ENCODE measurements around the gene C1QTNF8. TPM values are rescaled to one million over a fixed set of nuclear protein-coding genes. Genes with fewer than 3 reads are reported as not detected.

The C1QTNF8 gene
- total RNA-seq, 1 experiment from 2014 or later, result not detected

DNA sequence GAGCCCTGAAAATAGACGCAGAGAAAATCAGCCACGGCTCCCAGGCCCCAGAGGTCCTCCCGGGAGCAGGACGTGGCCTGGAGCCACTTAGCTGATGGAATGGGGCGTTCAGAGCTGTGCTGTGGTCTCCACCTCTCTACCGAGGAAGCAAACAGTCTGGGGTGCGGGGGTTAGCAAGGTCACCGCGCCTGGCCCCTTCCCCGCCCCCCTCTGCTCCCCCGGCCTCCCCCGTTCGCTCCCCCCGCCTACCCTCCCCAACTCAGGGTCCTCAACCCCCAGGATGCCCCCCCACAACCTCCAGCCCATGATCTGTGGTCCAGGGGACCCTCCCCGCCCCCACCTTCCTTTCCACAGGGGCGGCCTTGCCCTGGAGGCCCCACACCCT lies 20.6 kb upstream of the C1QTNF8 start:
- Histone ChIP-seq H3K23ac (ENCODE audit: insufficient read length, low read depth, low read length) (no peak overlapping the region), H3K56ac (ENCODE audit: insufficient read length, low read depth, low read length) (no peak overlapping the region), H2BK20ac (ENCODE audit: low read depth, low read length, poor library complexity, severe bottlenecking) (no peak overlapping the region), H3K18ac (ENCODE audit: insufficient read length, low read depth, low read length) (no peak overlapping the region), H2BK15ac (ENCODE audit: low read depth, low read length) (no peak overlapping the region), H4K8ac (replicated peaks; ENCODE audit: insufficient read length, low read depth, low read length) (no peak overlapping the region), H3K79me1 (ENCODE audit: insufficient read depth, low read depth, low read length, poor library complexity, severe bottlenecking) (no peaks in the 10 kb centered on the region), H2BK5ac (ENCODE audit: insufficient read length, low read length) (no peak overlapping the region), H2BK12ac (ENCODE audit: insufficient read length, low read depth, low read length) (no peak overlapping the region), H2BK120ac (ENCODE audit: low read depth, low read length, poor library complexity, severe bottlenecking) (no peak overlapping the region), H3K23me2 (ENCODE audit: insufficient read length, low read depth, low read length, poor library complexity, severe bottlenecking) (peaks cover 2% of the 10 kb centered on the region), H4K20me1 (ENCODE audit: control insufficient read depth, insufficient read depth, insufficient read length) (no peaks in the 10 kb centered on the region), H3K9me3 (ENCODE audit: control insufficient read depth, low read depth, low read length) (no peaks in the 10 kb centered on the region), H3K4me2 (ENCODE audit: insufficient read depth, insufficient read length, low read length) (no peak overlapping the region), H3K4ac (ENCODE audit: low read depth, low read length) (no peak overlapping the region), H4K91ac (ENCODE audit: insufficient read length, low read depth, low read length) (no peak overlapping the region), H2AK5ac (ENCODE audit: insufficient read length, low read length) (no peak overlapping the region), H3K9ac (ENCODE audit: extremely low read depth, insufficient read length, low read length) (no peak overlapping the region), H3K4me1 (ENCODE audit: insufficient read depth, low read length) (no peaks in the 10 kb centered on the region), H3K27ac (ENCODE audit: insufficient read length, low read depth, low read length) (no peak overlapping the region), H3K79me2 (ENCODE audit: insufficient read depth, low read length) (no peaks in the 10 kb centered on the region), H4K5ac (ENCODE audit: insufficient read length, low read depth, low read length) (no peak overlapping the region), H3T11ph (ENCODE audit: low read length) (no peak overlapping the region), H3K14ac (ENCODE audit: insufficient read depth, low read length) (no peak overlapping the region), H3K27me3 (ENCODE audit: insufficient read depth, low read length) (no peaks in the 10 kb centered on the region), H2AFZ (ENCODE audit: low read length) (no peak overlapping the region)
- TF ChIP-seq, protein P1, sequence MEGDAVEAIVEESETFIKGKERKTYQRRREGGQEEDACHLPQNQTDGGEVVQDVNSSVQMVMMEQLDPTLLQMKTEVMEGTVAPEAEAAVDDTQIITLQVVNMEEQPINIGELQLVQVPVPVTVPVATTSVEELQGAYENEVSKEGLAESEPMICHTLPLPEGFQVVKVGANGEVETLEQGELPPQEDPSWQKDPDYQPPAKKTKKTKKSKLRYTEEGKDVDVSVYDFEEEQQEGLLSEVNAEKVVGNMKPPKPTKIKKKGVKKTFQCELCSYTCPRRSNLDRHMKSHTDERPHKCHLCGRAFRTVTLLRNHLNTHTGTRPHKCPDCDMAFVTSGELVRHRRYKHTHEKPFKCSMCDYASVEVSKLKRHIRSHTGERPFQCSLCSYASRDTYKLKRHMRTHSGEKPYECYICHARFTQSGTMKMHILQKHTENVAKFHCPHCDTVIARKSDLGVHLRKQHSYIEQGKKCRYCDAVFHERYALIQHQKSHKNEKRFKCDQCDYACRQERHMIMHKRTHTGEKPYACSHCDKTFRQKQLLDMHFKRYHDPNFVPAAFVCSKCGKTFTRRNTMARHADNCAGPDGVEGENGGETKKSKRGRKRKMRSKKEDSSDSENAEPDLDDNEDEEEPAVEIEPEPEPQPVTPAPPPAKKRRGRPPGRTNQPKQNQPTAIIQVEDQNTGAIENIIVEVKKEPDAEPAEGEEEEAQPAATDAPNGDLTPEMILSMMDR (conservative IDR thresholded peaks at IDR 0.05), result no peak
- Mint-ChIP-seq H3K4me1 (no peaks in the 10 kb centered on the region), H3K4me3 (no peak overlapping the region), H3K9me3 (no peaks in the 10 kb centered on the region), H3K27ac (no peak overlapping the region), H3K36me3 (ENCODE audit: insufficient read depth in 1 of 3, low read depth in 3 of 3) (no peaks in the 10 kb centered on the region), H3K27me3 (ENCODE audit: low read depth) (peaks cover 20% of the 10 kb centered on the region)
- DNase-seq, result no peak
- no CpG with 5 or more reads among the region's 16 CpGs for WGBS (ENCODE audit: extremely low coverage, insufficient read length, low lambda C conversion rate)
